ENCODE measurements around the gene PIM3. TPM values are rescaled to one million over a fixed set of nuclear protein-coding genes. Genes with fewer than 3 reads are reported as not detected.

PIM3 gene
- total RNA-seq, 2 experiments from 2014 or later = 224 to 230 TPM

- POLR2A ChIA-PET = interaction anchor here (0.6 to 2.6 kb wide), 3 partner anchors 31 to 272 kb away, joined by 3 to 10 read pairs (median 4); no protein-coding TSS in a partner anchor
- H3K4me1 Mint-ChIP-seq (ENCODE audit: low read depth) = peaks cover 21% of the 10 kb centered on the region
- peak overlapping the region; percentile 66 for H3K27ac Mint-ChIP-seq
- peak overlapping the region; percentile 86 for H3K4me3 Mint-ChIP-seq
- H3K4me1 ChIP-seq (ENCODE audit: insufficient read depth, low read length) = peaks cover 27% of the 10 kb centered on the region
- no peaks in the 10 kb centered on the region for H3K27me3 ChIP-seq (ENCODE audit: control insufficient read depth in 1 of 2, insufficient read depth in 2 of 2, low read length in 2 of 2)
- H3K27ac ChIP-seq (ENCODE audit: low read depth in 1 of 2, low read length in 2 of 2) = no peak overlapping the region
- DNase-seq (peak in 1 of 14 experiments; percentile 28), ATAC-seq (ENCODE audit: poor library complexity) (no peak)
- TF ChIP-seq CTCF (IDR thresholded peaks at IDR 0.05) = no peak
- H3K36me3 ChIP-seq (ENCODE audit: insufficient read depth, low read length) = peaks cover 22% of the 10 kb centered on the region
- CTCF ChIA-PET = no interaction called here
- no peaks in the 10 kb centered on the region for H3K27me3 Mint-ChIP-seq
- peaks cover 9% of the 10 kb centered on the region for H3K36me3 Mint-ChIP-seq (ENCODE audit: low read depth)
- no peaks in the 10 kb centered on the region for H3K9me3 Mint-ChIP-seq
- intact Hi-C loops (cut with DNase I, micrococcal nuclease) = loop anchor here (1.0 to 5.0 kb wide), 6 partner anchors 41 to 268 kb away; partner anchors contain the start of genes BRD1 (in 2 of the 2), ZBED4 (in 2 of the 2), PIM3 (in 1 of the 2) and TRABD (in 1 of the 2)
- peak overlapping the region; percentile 64 for H3K4me3 ChIP-seq (ENCODE audit: low read length)
- no peaks in the 10 kb centered on the region for H3K9me3 ChIP-seq (ENCODE audit: control insufficient read depth in 1 of 2, insufficient read depth in 1 of 2, low read length in 2 of 2)
These were observed 41.4 kb upstream of the PIM3 start for GRCh38 chr22:49918911-49919881.

- Histone ChIP-seq H3K36me3 (ENCODE audit: insufficient read depth, low read length) (peaks cover 20% of the 10 kb centered on the region), H3K27ac (ENCODE audit: low read depth in 1 of 2, low read length in 2 of 2) (no peak overlapping the region), H3K9me3 (ENCODE audit: control insufficient read depth in 1 of 2, insufficient read depth in 1 of 2, low read length in 2 of 2) (no peaks in the 10 kb centered on the region), H3K4me1 (ENCODE audit: insufficient read depth, low read length) (peaks cover 43% of the 10 kb centered on the region), H3K27me3 (ENCODE audit: control insufficient read depth in 1 of 2, insufficient read depth in 2 of 2, low read length in 2 of 2) (no peaks in the 10 kb centered on the region), H3K4me3 (ENCODE audit: low read length) (no peak overlapping the region)
- no peaks in the 10 kb centered on the region for H3K9me3 Mint-ChIP-seq
- CTCF ChIA-PET = no interaction called here
- DNase-seq = peak in 1 of 14 experiments; percentile 23
- peaks cover 16% of the 10 kb centered on the region for H3K36me3 Mint-ChIP-seq (ENCODE audit: low read depth)
- ATAC-seq (ENCODE audit: poor library complexity) = no peak
- no peaks in the 10 kb centered on the region for H3K27me3 Mint-ChIP-seq
- H3K4me3 Mint-ChIP-seq = peak overlapping the region; percentile 78
- H3K4me1 Mint-ChIP-seq (ENCODE audit: low read depth) = peaks cover 31% of the 10 kb centered on the region
- no peak for TF ChIP-seq CTCF (IDR thresholded peaks at IDR 0.05)
- intact Hi-C loops (cut with DNase I, micrococcal nuclease) = loop anchor here in 1 of 2 experiments (10.0 kb wide), 1 partner anchor 224 kb away; no protein-coding TSS in a partner anchor
- POLR2A ChIA-PET = no interaction called here
- H3K27ac Mint-ChIP-seq = no peak overlapping the region
These were observed 39.7 kb upstream of the PIM3 start for GRCh38 chr22:49920859-49921258.

GRCh38 chr22:49921508-49922278 is 38.9 kb upstream of the PIM3 start:
- Mint-ChIP-seq H3K4me1 (ENCODE audit: low read depth) (peaks cover 36% of the 10 kb centered on the region), H3K4me3 (no peak overlapping the region), H3K27ac (no peak overlapping the region), H3K36me3 (ENCODE audit: low read depth) (peaks cover 16% of the 10 kb centered on the region), H3K27me3 (no peaks in the 10 kb centered on the region), H3K9me3 (no peaks in the 10 kb centered on the region)
- intact Hi-C loops (cut with DNase I, micrococcal nuclease) = loop anchor here in 1 of 2 experiments (10.0 kb wide), 1 partner anchor 223 kb away; no protein-coding TSS in a partner anchor
- DNase-seq = no peak
- peaks cover 20% of the 10 kb centered on the region for H3K36me3 ChIP-seq (ENCODE audit: insufficient read depth, low read length)
- ChIA-PET POLR2A (no interaction called here), CTCF (no interaction called here)
- H3K9me3 ChIP-seq (ENCODE audit: control insufficient read depth in 1 of 2, insufficient read depth in 1 of 2, low read length in 2 of 2) = no peaks in the 10 kb centered on the region
- no peak for ATAC-seq (ENCODE audit: poor library complexity)
- H3K27ac ChIP-seq (ENCODE audit: low read depth in 1 of 2, low read length in 2 of 2) = no peak overlapping the region
- H3K27me3 ChIP-seq (ENCODE audit: control insufficient read depth in 1 of 2, insufficient read depth in 2 of 2, low read length in 2 of 2) = no peaks in the 10 kb centered on the region
- TF ChIP-seq CTCF (IDR thresholded peaks at IDR 0.05) = no peak
- H3K4me1 ChIP-seq (ENCODE audit: insufficient read depth, low read length) = peaks cover 48% of the 10 kb centered on the region
- no peak overlapping the region for H3K4me3 ChIP-seq (ENCODE audit: low read length)
